GM12891 (cell line): Measurements from ENCODE around the gene ADK.

Experiments
- POLR2A ChIP-seq: IDR thresholded peaks from 2 replicates; pipeline ENCODE4 v1.6.1; 2011; ENCODE audit warnings: low read depth, low read length, control low read depth
- POLR2AphosphoS5 ChIP-seq: IDR thresholded peaks from 2 replicates; pipeline ENCODE4 v1.6.1; 2011; ENCODE audit warnings: low read depth, low read length, control low read depth
- SPI1 ChIP-seq: IDR thresholded peaks from 2 replicates; pipeline ENCODE4 v1.6.1; 2011; ENCODE audit warnings: low read depth, low read length, control low read depth
- TAF1 ChIP-seq: IDR thresholded peaks from 2 replicates; pipeline ENCODE4 v1.6.1; 2011; ENCODE audit warnings: low read depth, low read length, control low read depth

GRCh38 chr10:74675484-74675883 is 524.5 kb downstream of the ADK start:
- TF ChIP-seq TAF1 (no peak), POLR2AphosphoS5 (no peak), POLR2A (no peak), SPI1 (no peak)
